ENCODE results near the gene PIP5K1B.

The PIP5K1B gene

GRCh38 chr9:68953771-68954170 lies 248.7 kb downstream of the PIP5K1B start (continued):
- TF ChIP-seq CSRNP3 (CRISPR knock-in tag; IDR thresholded peaks at IDR 0.05) (no peak), ESRRG (CRISPR knock-in tag; IDR thresholded peaks at IDR 0.05) (no peak), ZFP3 (CRISPR knock-in tag; IDR thresholded peaks at IDR 0.05) (no peak), ISL1 (CRISPR knock-in tag; IDR thresholded peaks at IDR 0.05) (no peak), ZNF565 (CRISPR knock-in tag; conservative IDR thresholded peaks at IDR 0.05; ENCODE audit: low read depth) (no peak), ZC3H10 (CRISPR knock-in tag; IDR thresholded peaks at IDR 0.05) (no peak), TCF4 (CRISPR knock-in tag; IDR thresholded peaks at IDR 0.05; ENCODE audit: borderline replicate concordance) (no peak), PATZ1 (CRISPR knock-in tag; IDR thresholded peaks at IDR 0.05; ENCODE audit: borderline replicate concordance) (no peak), BACH2 (CRISPR knock-in tag; IDR thresholded peaks at IDR 0.05; ENCODE audit: borderline replicate concordance) (no peak), PPARA (CRISPR knock-in tag; IDR thresholded peaks at IDR 0.05; ENCODE audit: borderline replicate concordance) (no peak)

- TF ChIP-seq PATZ1 (CRISPR knock-in tag; IDR thresholded peaks at IDR 0.05; ENCODE audit: borderline replicate concordance): no peak
- no peak for TF ChIP-seq RARB (CRISPR knock-in tag; IDR thresholded peaks at IDR 0.05)
- TF ChIP-seq ISL1 (CRISPR knock-in tag; IDR thresholded peaks at IDR 0.05): no peak
- no peak for TF ChIP-seq SNAI2 (CRISPR knock-in tag; IDR thresholded peaks at IDR 0.05)
- TF ChIP-seq GLIS3 (CRISPR knock-in tag; IDR thresholded peaks at IDR 0.05): no peak
- TF ChIP-seq BACH2 (CRISPR knock-in tag; IDR thresholded peaks at IDR 0.05; ENCODE audit: borderline replicate concordance): no peak
- TF ChIP-seq OSR1 (CRISPR knock-in tag; IDR thresholded peaks at IDR 0.05): no peak
- no peak for TF ChIP-seq POU6F1 (CRISPR knock-in tag; IDR thresholded peaks at IDR 0.05; ENCODE audit: borderline replicate concordance, low read depth)
- TF ChIP-seq ESRRG (CRISPR knock-in tag; IDR thresholded peaks at IDR 0.05): no peak
- TF ChIP-seq ARNTL (CRISPR knock-in tag; IDR thresholded peaks at IDR 0.05; ENCODE audit: borderline replicate concordance, low read depth): no peak
- TF ChIP-seq ZNF565 (CRISPR knock-in tag; conservative IDR thresholded peaks at IDR 0.05; ENCODE audit: low read depth): no peak
- no peak for TF ChIP-seq PPARA (CRISPR knock-in tag; IDR thresholded peaks at IDR 0.05; ENCODE audit: borderline replicate concordance)
- TF ChIP-seq ZC3H10 (CRISPR knock-in tag; IDR thresholded peaks at IDR 0.05): no peak
- no peak for TF ChIP-seq CSRNP3 (CRISPR knock-in tag; IDR thresholded peaks at IDR 0.05)
- TF ChIP-seq TSHZ2 (CRISPR knock-in tag; IDR thresholded peaks at IDR 0.05): no peak
- no peak for TF ChIP-seq ZFP3 (CRISPR knock-in tag; IDR thresholded peaks at IDR 0.05)
- TF ChIP-seq CSDC2 (CRISPR knock-in tag; IDR thresholded peaks at IDR 0.05): no peak
- TF ChIP-seq ZNF70 (CRISPR knock-in tag; IDR thresholded peaks at IDR 0.05): no peak
- ATAC-seq: no peak
Measured at GRCh38 chr9:68955330-68955729, 250.3 kb downstream of the PIP5K1B start.

Data from SK-N-SH treated with all-trans-retinoic acid at 6 μM for 48 hours (cell line).